ENCODE measurements around the gene RPS23.

Gene RPS23

DNA sequence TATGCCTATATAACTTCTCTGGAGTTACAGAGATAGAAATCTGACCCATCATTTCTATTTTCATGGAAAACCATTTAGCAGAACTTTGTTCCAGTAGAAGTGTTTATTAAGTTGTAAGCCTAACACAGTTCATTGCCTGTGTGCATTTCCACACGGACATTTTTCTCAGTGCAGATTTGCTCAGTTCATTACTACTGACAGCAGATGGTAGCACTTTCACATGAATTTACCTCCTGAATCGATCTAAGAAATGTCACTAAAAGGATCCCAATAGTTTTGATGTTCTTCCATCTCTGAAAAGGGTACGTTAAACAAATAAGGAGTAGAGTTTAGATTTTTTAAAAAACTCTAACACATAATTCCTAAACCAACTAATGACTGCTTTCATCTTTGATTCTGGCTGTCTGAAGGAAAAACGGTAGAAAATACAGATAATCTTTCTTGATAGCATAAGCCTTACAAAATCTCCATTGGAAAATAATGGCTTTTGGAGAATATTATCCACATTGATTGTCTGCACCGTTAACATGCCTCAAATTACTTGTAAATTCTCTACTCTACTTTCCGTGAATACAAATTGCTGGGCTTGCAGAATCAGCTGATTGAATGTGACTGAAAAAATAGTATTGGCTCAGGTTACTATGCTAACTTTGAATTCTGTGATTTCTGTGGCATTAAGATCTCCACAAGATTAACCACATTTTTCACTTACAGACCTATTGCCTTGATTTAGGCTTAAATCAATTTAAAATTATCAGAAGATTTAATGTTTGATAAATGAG lies 33.1 kb downstream of the RPS23 start:
- no peak for DNase-seq (ENCODE audit: low read depth)

- no peak for DNase-seq (ENCODE audit: low read depth)
Observed at GRCh38 chr5:82244151-82244550, 34.0 kb downstream of the RPS23 start.

DNA sequence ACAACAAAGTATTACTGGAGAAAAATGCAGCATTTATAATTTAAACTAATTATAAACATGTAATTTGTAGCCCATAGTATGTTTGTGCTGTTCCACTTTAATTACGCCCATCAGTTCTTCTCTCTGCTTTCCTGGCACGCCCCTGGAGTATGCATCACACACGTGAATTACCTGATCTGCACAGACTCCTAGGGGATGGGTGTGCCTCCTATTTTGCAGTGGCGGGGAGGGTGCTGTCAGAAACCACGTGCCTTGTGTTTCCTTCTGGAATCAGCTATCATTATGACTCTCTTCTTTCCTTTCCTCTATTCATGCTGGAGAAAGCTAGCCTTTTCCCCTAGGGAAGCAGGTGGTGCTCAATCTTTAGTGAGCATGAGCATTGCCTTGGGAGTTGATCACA lies 43.3 kb downstream of the RPS23 start:
- DNase-seq (ENCODE audit: low read depth) = no peak

- peak; percentile 30 for DNase-seq (ENCODE audit: low read depth)
Observed at GRCh38 chr5:82225525-82226172, 52.5 kb downstream of the RPS23 start.

Data from stimulated activated CD8-positive, alpha-beta memory T cell treated with anti-CD3 and anti-CD28 coated beads, Interleukin-4, amount 100 ng/mL, for 24 hours (primary cell).